ENCODE measurements around the gene BEND2. TPM values are rescaled to one million over a fixed set of nuclear protein-coding genes. Genes with fewer than 3 reads are reported as not detected.

BEND2 gene
- total RNA-seq, 1 donor = not detected

DNA sequence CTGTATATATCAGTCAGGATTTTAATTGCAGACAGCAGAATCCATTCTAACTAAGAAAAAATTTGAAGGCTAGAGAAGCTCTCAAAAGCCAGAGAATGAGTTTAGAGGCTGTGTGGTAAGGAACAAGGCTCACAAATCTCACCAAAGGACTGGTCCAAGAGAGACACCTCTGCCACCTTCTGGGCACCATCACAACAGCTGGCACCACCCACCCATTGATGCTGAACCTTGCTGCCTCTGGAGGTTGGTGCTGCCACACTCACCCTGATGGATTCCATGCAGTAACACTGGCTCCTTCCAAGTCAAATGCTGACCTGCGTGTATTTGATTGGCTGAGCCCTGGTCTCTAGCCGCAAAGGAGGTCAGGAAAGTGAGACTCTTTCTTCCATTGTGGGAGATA, 100.8 kb downstream of the BEND2 start:
- no peaks in the 10 kb centered on the region for H3K79me2 ChIP-seq (ENCODE audit: insufficient read depth, low read length)
- no peaks in the 10 kb centered on the region for H3K9me3 ChIP-seq (ENCODE audit: low read depth, low read length)
- no peak overlapping the region for H3K4me3 ChIP-seq (ENCODE audit: insufficient read depth, low read length)
- no peaks in the 10 kb centered on the region for H4K20me1 ChIP-seq (ENCODE audit: insufficient read depth, low read length)
- no peak for DNase-seq (ENCODE audit: insufficient read length, low spot score, missing footprints)
- TF ChIP-seq, protein P1, sequence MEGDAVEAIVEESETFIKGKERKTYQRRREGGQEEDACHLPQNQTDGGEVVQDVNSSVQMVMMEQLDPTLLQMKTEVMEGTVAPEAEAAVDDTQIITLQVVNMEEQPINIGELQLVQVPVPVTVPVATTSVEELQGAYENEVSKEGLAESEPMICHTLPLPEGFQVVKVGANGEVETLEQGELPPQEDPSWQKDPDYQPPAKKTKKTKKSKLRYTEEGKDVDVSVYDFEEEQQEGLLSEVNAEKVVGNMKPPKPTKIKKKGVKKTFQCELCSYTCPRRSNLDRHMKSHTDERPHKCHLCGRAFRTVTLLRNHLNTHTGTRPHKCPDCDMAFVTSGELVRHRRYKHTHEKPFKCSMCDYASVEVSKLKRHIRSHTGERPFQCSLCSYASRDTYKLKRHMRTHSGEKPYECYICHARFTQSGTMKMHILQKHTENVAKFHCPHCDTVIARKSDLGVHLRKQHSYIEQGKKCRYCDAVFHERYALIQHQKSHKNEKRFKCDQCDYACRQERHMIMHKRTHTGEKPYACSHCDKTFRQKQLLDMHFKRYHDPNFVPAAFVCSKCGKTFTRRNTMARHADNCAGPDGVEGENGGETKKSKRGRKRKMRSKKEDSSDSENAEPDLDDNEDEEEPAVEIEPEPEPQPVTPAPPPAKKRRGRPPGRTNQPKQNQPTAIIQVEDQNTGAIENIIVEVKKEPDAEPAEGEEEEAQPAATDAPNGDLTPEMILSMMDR (IDR thresholded peaks at IDR 0.05; ENCODE audit: extremely low read depth, low read depth, low read length) = no peak
- no peak overlapping the region for H3K27ac ChIP-seq (ENCODE audit: low read depth, low read length)
- no peak overlapping the region for H2AFZ ChIP-seq (ENCODE audit: low read length)
- H3K27me3 ChIP-seq (ENCODE audit: insufficient read depth, low read length) = no peaks in the 10 kb centered on the region
- no peaks in the 10 kb centered on the region for H3K36me3 ChIP-seq (ENCODE audit: insufficient read depth, low read length)
- no peaks in the 10 kb centered on the region for H3K4me1 ChIP-seq (ENCODE audit: insufficient read depth, low read length)
- no peak overlapping the region for H3K4me2 ChIP-seq (ENCODE audit: insufficient read depth, low read length)

Other genes starting within 250 kb of the BEND2 start
- 0.88 and 1.4 TPM in 2 replicates for gene SCML2, start 133.8 kb upstream of the BEND2 start, total RNA-seq
- gene CDKL5, start 204.7 kb upstream of the BEND2 start, total RNA-seq = 4.0 and 5.0 TPM in 2 replicates